ENCODE results near the gene CD2AP. TPM values are rescaled to one million over a fixed set of nuclear protein-coding genes. Genes with fewer than 3 reads are reported as not detected.
A peak's percentile ranks its signal among the peaks of the same experiment; 100 is the strongest.
"Not testable (repeated sequence)": the region's sequence is repeated elsewhere in the genome, so short reads cannot be mapped to it uniquely, and the experiment has no call there.

The CD2AP gene
- total RNA-seq, 1 donor from 2014 or later = 23.6 TPM

DNA sequence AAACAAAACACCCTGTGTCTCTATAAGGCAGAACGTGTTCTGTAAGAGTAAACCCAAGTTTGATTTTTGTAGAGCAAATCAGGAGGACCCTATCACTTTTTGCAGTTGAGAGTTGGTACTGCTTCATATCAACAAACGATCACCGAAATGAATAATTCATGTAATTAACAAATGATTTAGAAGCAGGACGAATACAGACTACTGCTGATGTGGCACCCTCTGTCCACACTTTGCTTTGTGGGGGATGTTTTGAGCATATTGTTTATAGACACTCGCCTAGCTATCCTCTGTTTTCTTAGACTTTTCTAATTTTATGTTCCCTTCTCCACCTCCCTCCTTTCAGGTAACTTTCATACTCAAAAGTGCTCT, 1.5 kb downstream of the CD2AP start:
- Histone ChIP-seq H3K4me1 (peaks cover 38% of the 10 kb centered on the region), H3K9me3 (no peaks in the 10 kb centered on the region), H3K4me3 (peak overlapping the region; percentile 92), H3K36me3 (no peaks in the 10 kb centered on the region), H3K27me3 (no peaks in the 10 kb centered on the region), H3K27ac (peak overlapping the region; percentile 98)
- intact Hi-C loops (cut with DNase I) = no loop called here
- DNase-seq (ENCODE audit: extremely low spot score in 2 of 2) = no peak
- TF ChIP-seq POLR2AphosphoS5 (IDR thresholded peaks at IDR 0.05; ENCODE audit: insufficient read depth in 1 of 2, low read depth in 1 of 2) = no peak
- TF ChIP-seq, protein P1, sequence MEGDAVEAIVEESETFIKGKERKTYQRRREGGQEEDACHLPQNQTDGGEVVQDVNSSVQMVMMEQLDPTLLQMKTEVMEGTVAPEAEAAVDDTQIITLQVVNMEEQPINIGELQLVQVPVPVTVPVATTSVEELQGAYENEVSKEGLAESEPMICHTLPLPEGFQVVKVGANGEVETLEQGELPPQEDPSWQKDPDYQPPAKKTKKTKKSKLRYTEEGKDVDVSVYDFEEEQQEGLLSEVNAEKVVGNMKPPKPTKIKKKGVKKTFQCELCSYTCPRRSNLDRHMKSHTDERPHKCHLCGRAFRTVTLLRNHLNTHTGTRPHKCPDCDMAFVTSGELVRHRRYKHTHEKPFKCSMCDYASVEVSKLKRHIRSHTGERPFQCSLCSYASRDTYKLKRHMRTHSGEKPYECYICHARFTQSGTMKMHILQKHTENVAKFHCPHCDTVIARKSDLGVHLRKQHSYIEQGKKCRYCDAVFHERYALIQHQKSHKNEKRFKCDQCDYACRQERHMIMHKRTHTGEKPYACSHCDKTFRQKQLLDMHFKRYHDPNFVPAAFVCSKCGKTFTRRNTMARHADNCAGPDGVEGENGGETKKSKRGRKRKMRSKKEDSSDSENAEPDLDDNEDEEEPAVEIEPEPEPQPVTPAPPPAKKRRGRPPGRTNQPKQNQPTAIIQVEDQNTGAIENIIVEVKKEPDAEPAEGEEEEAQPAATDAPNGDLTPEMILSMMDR (IDR thresholded peaks at IDR 0.05) = no peak
- no peak for TF ChIP-seq POLR2A (IDR thresholded peaks at IDR 0.05)

DNA sequence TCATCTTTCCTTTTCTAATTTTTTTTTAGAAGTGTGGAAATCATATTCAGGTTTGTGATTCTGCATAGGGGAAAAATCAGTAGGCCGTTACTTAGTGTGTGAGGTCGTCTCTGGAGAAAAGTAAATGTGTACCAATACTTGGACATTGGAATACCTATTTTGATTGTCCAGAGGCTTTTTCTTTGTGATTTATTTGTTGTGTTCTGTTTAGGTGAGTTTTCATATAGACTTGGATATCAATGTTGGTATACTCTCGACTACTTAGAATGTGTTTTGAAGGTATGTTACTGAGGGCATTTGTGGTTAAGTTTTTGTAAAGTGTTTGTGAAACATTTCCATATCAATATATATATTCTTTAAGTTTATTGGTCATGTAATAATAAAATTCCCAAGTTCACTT, 2.3 kb downstream of the CD2AP start:
- DNase-seq (ENCODE audit: extremely low spot score in 2 of 2) = no peak
- H3K4me1 ChIP-seq = peaks cover 44% of the 10 kb centered on the region
- H3K36me3 ChIP-seq = no peaks in the 10 kb centered on the region
- H3K4me3 ChIP-seq = no peak overlapping the region
- TF ChIP-seq POLR2AphosphoS5 (IDR thresholded peaks at IDR 0.05; ENCODE audit: insufficient read depth in 1 of 2, low read depth in 1 of 2) = no peak
- TF ChIP-seq POLR2A (IDR thresholded peaks at IDR 0.05) = no peak
- TF ChIP-seq, protein P1 (IDR thresholded peaks at IDR 0.05) = no peak
- intact Hi-C loops (cut with DNase I) = no loop called here
- no peaks in the 10 kb centered on the region for H3K9me3 ChIP-seq
- no peaks in the 10 kb centered on the region for H3K27me3 ChIP-seq
- H3K27ac ChIP-seq = no peak overlapping the region

DNA sequence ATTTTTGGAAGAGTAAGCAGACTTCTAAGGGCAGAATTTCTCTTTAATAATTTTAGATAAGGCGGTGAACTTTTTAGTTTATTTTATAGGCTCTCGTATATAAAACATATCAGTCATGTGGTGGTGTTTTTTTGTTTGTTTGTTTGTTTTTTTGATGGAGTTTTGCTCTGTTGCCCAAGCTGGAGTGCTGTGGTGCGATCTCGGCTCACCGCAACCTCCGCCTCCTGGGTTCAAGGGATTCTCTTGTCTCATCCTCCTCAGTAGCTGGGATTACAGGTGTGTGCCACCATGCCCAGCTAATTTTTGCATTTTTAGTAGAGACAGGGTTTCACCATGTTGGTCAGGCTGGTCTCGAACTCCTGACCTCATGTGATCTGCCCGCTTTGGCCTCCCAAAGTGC, 3.6 kb downstream of the CD2AP start:
- H3K27me3 ChIP-seq; H3K9me3 ChIP-seq; DNase-seq (ENCODE audit: extremely low spot score in 2 of 2); H3K4me3 ChIP-seq; intact Hi-C loops (cut with DNase I); H3K36me3 ChIP-seq; H3K27ac ChIP-seq: not testable (repeated sequence)
- peaks cover 43% of the 10 kb centered on the region for H3K4me1 ChIP-seq

DNA sequence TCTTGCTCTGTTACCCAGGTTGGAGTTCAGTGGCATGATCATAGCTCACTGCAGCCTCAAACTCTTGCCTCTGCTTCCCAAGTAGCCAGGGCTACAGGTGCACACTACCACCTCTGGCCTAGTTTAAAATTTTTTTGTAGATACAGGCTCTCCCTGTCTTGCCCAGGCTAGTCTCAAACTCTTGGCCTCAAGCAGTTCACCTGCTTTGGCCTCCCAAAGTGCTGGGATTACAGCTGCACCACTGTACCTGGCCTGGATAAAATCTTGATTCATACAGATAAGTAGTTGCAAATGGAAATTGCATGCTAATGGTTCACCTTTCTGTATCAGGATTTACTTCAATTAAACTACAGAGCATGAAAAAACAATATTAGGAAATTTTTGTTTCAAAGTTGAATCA, 4.2 kb downstream of the CD2AP start:
- Histone ChIP-seq H3K4me3 (no peak overlapping the region), H3K9me3 (no peaks in the 10 kb centered on the region), H3K36me3 (no peaks in the 10 kb centered on the region), H3K4me1 (peaks cover 37% of the 10 kb centered on the region), H3K27ac (no peak overlapping the region), H3K27me3 (no peaks in the 10 kb centered on the region)
- intact Hi-C loops (cut with DNase I) = no loop called here
- no peak for DNase-seq (ENCODE audit: extremely low spot score in 2 of 2)
- TF ChIP-seq POLR2A (IDR thresholded peaks at IDR 0.05) (no peak), POLR2AphosphoS5 (IDR thresholded peaks at IDR 0.05; ENCODE audit: insufficient read depth in 1 of 2, low read depth in 1 of 2) (no peak)
- TF ChIP-seq, protein P1 (IDR thresholded peaks at IDR 0.05) = no peak

DNA sequence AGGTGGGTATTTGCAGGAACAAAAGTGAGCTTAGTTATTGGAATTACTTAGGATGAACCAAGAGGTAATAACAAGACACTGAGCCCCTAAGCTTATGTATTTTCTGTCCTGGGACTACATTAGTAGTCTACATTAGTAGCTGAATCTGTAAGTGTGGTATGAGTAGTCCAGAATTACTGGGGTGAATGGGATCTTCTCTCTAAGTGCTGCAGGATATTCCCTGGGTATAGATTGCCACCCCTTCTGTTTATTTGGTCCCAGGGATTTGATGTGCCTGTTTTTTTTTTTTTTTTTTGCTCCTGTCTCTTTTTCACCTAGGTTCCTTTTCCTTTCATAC, 5.9 kb downstream of the CD2AP start:
- intact Hi-C loops (cut with DNase I) = no loop called here
- Histone ChIP-seq H3K36me3 (no peaks in the 10 kb centered on the region), H3K4me3 (no peak overlapping the region), H3K4me1 (peaks cover 34% of the 10 kb centered on the region), H3K27me3 (no peaks in the 10 kb centered on the region), H3K27ac (no peak overlapping the region), H3K9me3 (no peaks in the 10 kb centered on the region)
- TF ChIP-seq POLR2A (IDR thresholded peaks at IDR 0.05) (no peak), POLR2AphosphoS5 (IDR thresholded peaks at IDR 0.05; ENCODE audit: insufficient read depth in 1 of 2, low read depth in 1 of 2) (no peak)
- TF ChIP-seq, protein P1 (IDR thresholded peaks at IDR 0.05) = no peak
- no peak for DNase-seq (ENCODE audit: extremely low spot score in 2 of 2)

All from vagina (tissue), 2 donors.